ENCODE measurements around the gene GET3. TPM values are rescaled to one million over a fixed set of nuclear protein-coding genes. Genes with fewer than 3 reads are reported as not detected.
A peak's percentile ranks its signal among the peaks of the same experiment; 100 is the strongest.

GET3 gene
- total RNA-seq, 2 experiments from 2014 or later = 46.4 to 47.2 TPM

GRCh38 chr19:12766051-12766521 lies 28.8 kb downstream of the GET3 start:
- Mint-ChIP-seq H3K4me1 (peaks cover 2% of the 10 kb centered on the region), H3K27me3 (no peaks in the 10 kb centered on the region), H3K36me3 (no peaks in the 10 kb centered on the region), H3K4me3 (peak overlapping the region; percentile 43), H3K27ac (no peak overlapping the region), H3K9me3 (no peaks in the 10 kb centered on the region)
- DNase-seq = peak; percentile 90
- POLR2A ChIA-PET = interaction anchor here (0.6 to 3.1 kb wide), 8 partner anchors 12 to 407 kb away, joined by 3 to 30 read pairs (median 4); partner anchors contain the start of gene JUNB
- ATAC-seq (ENCODE audit: low read depth) = peak; percentile 83

- POLR2A ChIA-PET = interaction anchor here (0.6 to 3.1 kb wide), 3 partner anchors 25 to 105 kb away, joined by 5 to 30 read pairs (median 11); partner anchors contain the start of gene JUNB
- no peak for DNase-seq
- Mint-ChIP-seq H3K4me3 (no peak overlapping the region), H3K4me1 (peaks cover 3% of the 10 kb centered on the region), H3K27me3 (no peaks in the 10 kb centered on the region), H3K9me3 (no peaks in the 10 kb centered on the region), H3K36me3 (no peaks in the 10 kb centered on the region), H3K27ac (no peak overlapping the region)
- no peak for ATAC-seq (ENCODE audit: low read depth)
Observed at GRCh38 chr19:12767150-12767549, 29.9 kb downstream of the GET3 start.

DNA sequence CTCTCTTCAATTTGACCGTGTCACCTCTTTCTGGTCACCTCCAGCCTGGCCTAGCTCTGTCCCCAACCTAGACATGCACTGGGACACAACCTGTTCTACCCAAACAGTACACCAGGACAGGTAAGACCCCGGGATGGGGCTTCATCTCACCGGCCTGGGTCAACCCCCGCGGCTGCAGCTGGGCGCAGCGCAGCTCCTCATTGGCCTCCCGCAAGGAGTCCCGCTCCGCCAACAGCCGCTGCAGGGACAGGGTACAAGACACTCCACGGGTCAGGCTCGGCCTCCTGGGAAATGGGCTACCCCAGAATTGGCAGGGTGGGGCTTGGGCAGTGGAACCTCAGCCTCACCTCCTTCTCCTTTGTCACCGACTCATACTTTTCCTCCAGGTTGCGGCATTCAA lies 30.4 kb downstream of the GET3 start:
- H3K27me3 Mint-ChIP-seq = no peaks in the 10 kb centered on the region
- no peak for DNase-seq
- ATAC-seq (ENCODE audit: low read depth) = no peak
- no peak overlapping the region for H3K4me3 Mint-ChIP-seq
- no peaks in the 10 kb centered on the region for H3K36me3 Mint-ChIP-seq
- no peaks in the 10 kb centered on the region for H3K9me3 Mint-ChIP-seq
- POLR2A ChIA-PET = interaction anchor here (3.1 kb wide), 1 partner anchor 24 kb away, joined by 30 read pairs; the partner anchor contains the start of gene JUNB
- no peak overlapping the region for H3K27ac Mint-ChIP-seq
- peaks cover 3% of the 10 kb centered on the region for H3K4me1 Mint-ChIP-seq

GRCh38 chr19:12769689-12770088 lies 32.4 kb downstream of the GET3 start:
- Mint-ChIP-seq H3K4me1 (peaks cover 8% of the 10 kb centered on the region), H3K27me3 (no peaks in the 10 kb centered on the region), H3K27ac (no peak overlapping the region), H3K36me3 (no peaks in the 10 kb centered on the region), H3K4me3 (peak overlapping the region; percentile 24), H3K9me3 (no peaks in the 10 kb centered on the region)
- no peak for ATAC-seq (ENCODE audit: low read depth)
- DNase-seq = peak; percentile 45
- POLR2A ChIA-PET = interaction anchor here (0.9 kb wide), 1 partner anchor 24 kb away, joined by 3 read pairs; no protein-coding TSS in a partner anchor

DNA sequence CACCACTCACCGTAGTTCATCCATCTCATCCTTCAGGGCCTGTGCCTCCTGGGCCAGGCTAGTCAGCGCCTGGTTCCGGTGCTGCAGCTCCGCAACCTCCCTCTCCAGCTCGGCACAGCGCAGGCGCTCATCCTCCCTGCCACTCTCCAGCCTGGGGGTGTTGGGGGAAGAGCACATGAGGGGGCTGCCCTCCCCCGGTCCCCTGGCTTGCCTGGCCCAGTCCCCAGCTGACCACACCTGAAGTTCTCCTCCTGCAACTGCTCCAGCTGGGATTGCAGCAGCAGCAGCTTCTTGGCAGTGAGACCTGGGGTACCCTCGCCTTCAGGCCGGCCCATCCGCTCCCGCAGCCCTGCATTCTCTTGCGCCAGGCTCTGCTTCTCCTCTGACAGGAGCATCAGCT lies 33.6 kb downstream of the GET3 start:
- POLR2A ChIA-PET = interaction anchor here (0.6 kb wide), 1 partner anchor 23 kb away, joined by 3 read pairs; no protein-coding TSS in a partner anchor
- no peaks in the 10 kb centered on the region for H3K36me3 Mint-ChIP-seq
- ATAC-seq (ENCODE audit: low read depth) = no peak
- H3K4me1 Mint-ChIP-seq = peaks cover 8% of the 10 kb centered on the region
- H3K27me3 Mint-ChIP-seq = no peaks in the 10 kb centered on the region
- DNase-seq = no peak
- H3K9me3 Mint-ChIP-seq = no peaks in the 10 kb centered on the region
- no peak overlapping the region for H3K27ac Mint-ChIP-seq
- no peak overlapping the region for H3K4me3 Mint-ChIP-seq

DNA sequence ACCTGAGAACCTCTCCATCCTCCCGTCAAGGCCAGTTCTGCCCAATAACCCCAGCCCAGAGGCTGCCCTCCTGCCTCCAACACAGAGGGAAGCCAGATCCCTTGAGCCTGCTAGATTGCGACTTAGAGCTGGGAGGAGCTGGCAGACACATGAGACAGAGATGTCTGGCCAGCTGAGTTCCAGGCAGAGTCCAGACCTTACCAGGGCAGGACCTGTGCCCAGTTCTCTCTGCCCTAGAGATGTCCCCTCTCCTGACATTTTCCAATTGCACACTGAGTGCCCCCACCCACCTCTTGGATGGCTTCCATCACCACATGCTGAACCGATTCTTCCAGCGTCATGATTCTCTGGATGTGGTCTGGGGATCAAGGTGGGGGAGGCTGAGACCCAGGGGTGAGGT lies 35.0 kb downstream of the GET3 start:
- Mint-ChIP-seq H3K27me3 (no peaks in the 10 kb centered on the region), H3K27ac (no peak overlapping the region), H3K4me1 (peaks cover 8% of the 10 kb centered on the region), H3K4me3 (no peak overlapping the region), H3K9me3 (no peaks in the 10 kb centered on the region), H3K36me3 (no peaks in the 10 kb centered on the region)
- DNase-seq (no peak), ATAC-seq (ENCODE audit: low read depth) (no peak)
- POLR2A ChIA-PET = interaction anchor here (2.7 kb wide), 1 partner anchor 21 kb away, joined by 20 read pairs; the partner anchor contains the start of gene JUNB

DNA sequence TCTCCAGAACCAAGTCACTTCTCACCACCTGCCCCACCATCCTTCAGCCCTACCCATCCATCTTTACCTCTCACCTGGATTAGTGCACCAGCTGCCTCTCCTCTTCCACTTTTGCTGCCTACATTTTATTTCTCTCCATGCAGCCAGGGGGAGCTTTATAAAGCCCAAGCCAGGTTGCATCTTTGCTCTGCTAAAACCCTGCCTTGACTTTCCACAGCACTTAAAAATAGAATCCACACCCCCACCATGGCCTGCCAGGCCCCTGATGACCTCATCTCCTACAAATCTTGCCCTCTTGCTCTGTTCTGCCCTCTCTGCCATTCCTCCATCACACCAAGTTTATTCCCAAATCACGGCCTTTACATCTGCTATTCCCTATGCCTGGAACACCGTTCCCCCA lies 36.3 kb downstream of the GET3 start:
- Mint-ChIP-seq H3K36me3 (no peaks in the 10 kb centered on the region), H3K27me3 (no peaks in the 10 kb centered on the region), H3K4me1 (peaks cover 12% of the 10 kb centered on the region), H3K27ac (peak overlapping the region; percentile 18), H3K9me3 (no peaks in the 10 kb centered on the region), H3K4me3 (no peak overlapping the region)
- ATAC-seq (ENCODE audit: low read depth) = no peak
- POLR2A ChIA-PET = interaction anchor here (0.5 to 2.7 kb wide), 4 partner anchors 20 to 166 kb away, joined by 3 to 20 read pairs (median 4); partner anchors contain the start of gene JUNB
- DNase-seq = no peak

GRCh38 chr19:12774588-12775555 lies 37.6 kb downstream of the GET3 start, which contains the start of gene HOOK2:
Gene HOOK2, minus strand, starts transcription at chr19:12775552. Its CDS starts 103 bp downstream, at chr19:12775449.
- ATAC-seq (ENCODE audit: low read depth) (peak; percentile 21), DNase-seq (no peak)
- Mint-ChIP-seq H3K4me3 (peak within 1 kb of the TSS; percentile 71), H3K27ac (peak within 1 kb of the TSS; percentile 48), H3K4me1 (peaks cover 19% of the 10 kb centered on the region), H3K27me3 (no peaks in the 10 kb centered on the region), H3K9me3 (no peaks in the 10 kb centered on the region), H3K36me3 (no peaks in the 10 kb centered on the region)
- POLR2A ChIA-PET = interaction anchor here (2.7 kb wide), 1 partner anchor 18 kb away, joined by 20 read pairs; the partner anchor contains the start of gene JUNB

DNA sequence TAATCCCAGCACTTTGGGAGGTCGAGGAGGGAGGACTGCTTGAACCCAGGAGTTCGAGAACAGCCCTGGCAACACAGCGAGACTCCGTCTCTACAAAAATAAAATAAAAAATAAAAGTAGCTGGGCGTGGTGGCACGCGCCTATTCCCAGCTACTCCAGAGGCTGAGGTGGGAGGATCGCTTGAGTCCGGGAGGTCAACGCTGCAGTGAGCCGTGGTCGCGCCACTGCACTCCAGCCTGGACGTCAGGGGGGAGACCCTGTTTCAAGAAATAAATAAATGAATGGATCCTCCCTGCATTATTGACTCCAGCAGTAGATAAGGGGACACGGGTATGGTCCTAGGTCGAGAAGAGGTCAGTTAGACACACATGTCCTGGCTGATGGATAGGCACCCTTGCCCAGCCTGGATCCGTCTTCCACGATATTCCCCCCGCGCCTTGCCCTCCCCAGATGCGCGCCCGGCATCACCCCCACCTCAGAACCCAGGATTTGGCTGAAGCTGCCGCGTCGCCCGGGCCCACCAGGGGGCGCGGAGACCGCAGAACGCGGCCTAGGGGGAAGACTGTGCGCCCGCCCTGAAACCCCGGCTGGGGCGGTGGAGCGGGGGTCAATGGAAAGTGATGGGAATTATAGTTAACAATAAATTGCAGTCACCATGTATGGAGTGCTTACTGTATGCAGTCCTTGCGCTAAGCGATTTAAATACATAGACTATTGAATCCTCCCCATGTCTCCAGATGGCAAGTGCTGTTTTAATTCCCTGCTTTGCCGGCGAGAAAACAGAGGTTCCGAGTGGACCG lies 40.1 kb downstream of the GET3 start:
- POLR2A ChIA-PET = interaction anchor here (0.6 to 8.6 kb wide), 8 partner anchors 11 to 189 kb away, joined by 3 to 361 read pairs (median 6); partner anchors contain the start of genes GET3, JUNB and RNASEH2A
- peak; percentile 92 for DNase-seq
- H3K36me3 Mint-ChIP-seq = no peaks in the 10 kb centered on the region
- H3K27ac Mint-ChIP-seq = peak overlapping the region; percentile 94
- H3K4me1 Mint-ChIP-seq = peaks cover 28% of the 10 kb centered on the region
- no peaks in the 10 kb centered on the region for H3K27me3 Mint-ChIP-seq
- ATAC-seq (ENCODE audit: low read depth) = peak; percentile 32
- no peaks in the 10 kb centered on the region for H3K9me3 Mint-ChIP-seq
- H3K4me3 Mint-ChIP-seq = peak overlapping the region; percentile 87

GRCh38 chr19:12778017-12778904 lies 41.0 kb downstream of the GET3 start:
- H3K4me3 Mint-ChIP-seq = peak overlapping the region; percentile 87
- H3K4me1 Mint-ChIP-seq = peaks cover 28% of the 10 kb centered on the region
- POLR2A ChIA-PET = interaction anchor here (0.5 to 8.6 kb wide), 12 partner anchors 10 to 374 kb away, joined by 3 to 361 read pairs (median 4); partner anchors contain the start of genes GET3, JUNB and RNASEH2A
- DNase-seq (peak; percentile 67), ATAC-seq (ENCODE audit: low read depth) (peak; percentile 4)
- H3K36me3 Mint-ChIP-seq = no peaks in the 10 kb centered on the region
- H3K27ac Mint-ChIP-seq = peak overlapping the region; percentile 94
- H3K27me3 Mint-ChIP-seq = no peaks in the 10 kb centered on the region
- H3K9me3 Mint-ChIP-seq = no peaks in the 10 kb centered on the region

DNA sequence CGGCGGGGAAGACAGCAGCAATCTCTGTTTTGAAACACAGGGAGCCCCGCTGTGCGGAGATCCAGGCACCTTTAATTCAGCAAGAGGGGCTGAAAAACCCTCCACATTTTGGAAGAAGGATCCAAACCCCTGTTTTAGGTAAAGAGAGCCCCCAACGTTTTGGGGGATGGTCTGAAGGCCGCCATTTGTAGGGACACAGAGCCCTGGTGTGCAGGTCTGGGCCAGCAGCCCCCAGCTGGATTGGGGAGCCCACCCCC lies 41.5 kb downstream of the GET3 start:
- Mint-ChIP-seq H3K4me3 (peak overlapping the region; percentile 87), H3K36me3 (no peaks in the 10 kb centered on the region), H3K4me1 (peaks cover 29% of the 10 kb centered on the region), H3K27me3 (no peaks in the 10 kb centered on the region), H3K9me3 (no peaks in the 10 kb centered on the region), H3K27ac (peak overlapping the region; percentile 94)
- ATAC-seq (ENCODE audit: low read depth) (no peak), DNase-seq (no peak)
- POLR2A ChIA-PET = interaction anchor here (0.5 to 8.6 kb wide), 7 partner anchors 9 to 373 kb away, joined by 3 to 361 read pairs (median 4); partner anchors contain the start of genes JUNB and RNASEH2A

All from activated naive CD8-positive, alpha-beta T cell treated with anti-CD3 and anti-CD28 coated beads, Interleukin-2, amount 10 ng/mL, durations not matched to agents 7 days and 5 days (primary cell).